ENCODE results near the gene CCT8L2.
"Not testable (repeated sequence)": the region's sequence is repeated elsewhere in the genome, so short reads cannot be mapped to it uniquely, and the experiment has no call there.

CCT8L2 gene

DNA sequence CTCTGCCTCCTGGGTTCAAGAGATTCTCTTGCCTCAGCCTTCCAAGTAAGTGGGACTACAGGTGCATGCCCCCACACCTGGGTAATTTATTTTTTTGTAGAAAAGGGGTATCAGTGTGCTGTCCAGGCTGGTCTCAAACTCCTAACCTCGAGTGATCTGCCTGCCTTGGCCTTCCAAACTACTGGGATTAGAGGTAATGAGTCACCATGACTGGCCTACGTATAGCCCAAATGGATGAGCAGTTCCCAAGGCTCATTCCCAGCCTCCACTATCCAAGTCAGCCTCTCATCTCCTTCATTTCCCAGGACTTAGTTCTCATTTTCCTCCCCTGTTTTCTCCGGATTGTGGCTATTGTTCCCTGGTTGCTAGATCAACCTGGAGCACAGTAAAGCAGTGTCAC, 5.6 kb downstream of the CCT8L2 start:
- TF ChIP-seq, protein P1, sequence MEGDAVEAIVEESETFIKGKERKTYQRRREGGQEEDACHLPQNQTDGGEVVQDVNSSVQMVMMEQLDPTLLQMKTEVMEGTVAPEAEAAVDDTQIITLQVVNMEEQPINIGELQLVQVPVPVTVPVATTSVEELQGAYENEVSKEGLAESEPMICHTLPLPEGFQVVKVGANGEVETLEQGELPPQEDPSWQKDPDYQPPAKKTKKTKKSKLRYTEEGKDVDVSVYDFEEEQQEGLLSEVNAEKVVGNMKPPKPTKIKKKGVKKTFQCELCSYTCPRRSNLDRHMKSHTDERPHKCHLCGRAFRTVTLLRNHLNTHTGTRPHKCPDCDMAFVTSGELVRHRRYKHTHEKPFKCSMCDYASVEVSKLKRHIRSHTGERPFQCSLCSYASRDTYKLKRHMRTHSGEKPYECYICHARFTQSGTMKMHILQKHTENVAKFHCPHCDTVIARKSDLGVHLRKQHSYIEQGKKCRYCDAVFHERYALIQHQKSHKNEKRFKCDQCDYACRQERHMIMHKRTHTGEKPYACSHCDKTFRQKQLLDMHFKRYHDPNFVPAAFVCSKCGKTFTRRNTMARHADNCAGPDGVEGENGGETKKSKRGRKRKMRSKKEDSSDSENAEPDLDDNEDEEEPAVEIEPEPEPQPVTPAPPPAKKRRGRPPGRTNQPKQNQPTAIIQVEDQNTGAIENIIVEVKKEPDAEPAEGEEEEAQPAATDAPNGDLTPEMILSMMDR (IDR thresholded peaks at IDR 0.05; ENCODE audit: low read depth, low read length, missing control alignments): no peak
- DNase-seq (ENCODE audit: low read depth): no peak
- no peak overlapping the region for H3K4me3 ChIP-seq (ENCODE audit: low read depth, low read length)

DNA sequence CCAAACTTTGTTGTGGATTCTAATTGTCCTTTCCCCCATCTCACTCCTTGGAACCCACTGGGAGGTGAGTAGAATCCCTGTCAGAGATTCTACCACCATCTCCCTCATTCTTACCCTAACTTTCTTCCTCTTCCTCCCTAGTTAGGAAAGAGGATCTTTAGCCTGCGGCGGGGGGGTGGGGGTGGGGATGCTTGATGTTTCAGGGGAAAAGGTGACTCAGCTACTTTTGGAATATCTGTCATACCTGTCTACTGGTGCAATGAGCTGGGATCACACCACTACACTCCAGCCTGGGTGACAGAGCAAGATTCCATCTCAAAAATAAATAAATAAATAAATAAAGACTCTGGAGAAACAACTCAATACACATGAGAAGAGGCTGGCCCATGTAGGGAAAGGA, 6.4 kb downstream of the CCT8L2 start:
- no peak overlapping the region for H3K4me3 ChIP-seq (ENCODE audit: low read depth, low read length)
- DNase-seq (ENCODE audit: low read depth): no peak

DNA sequence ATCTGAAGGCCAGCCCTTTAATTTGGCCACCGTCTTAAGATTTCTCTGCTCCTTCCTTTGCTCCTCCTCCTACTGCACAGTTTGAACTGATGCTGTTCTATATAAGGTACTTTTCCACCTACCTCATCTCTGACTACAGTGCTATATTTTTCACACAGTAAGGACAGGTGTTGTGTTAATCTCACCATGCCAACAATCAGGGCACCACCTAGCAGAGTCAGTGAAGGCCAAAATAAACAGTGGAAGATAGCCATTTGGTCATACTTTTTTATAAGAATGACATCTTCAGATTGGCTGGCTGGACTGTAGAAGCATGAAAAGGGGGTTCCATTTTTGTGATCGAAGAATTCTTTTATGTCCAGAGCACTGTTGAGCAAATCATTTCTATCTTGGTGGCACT, 11.7 kb downstream of the CCT8L2 start:
- not testable (repeated sequence) for DNase-seq (ENCODE audit: low read depth)

More for the DNA sequence above, 6.4 kb downstream of the CCT8L2 start:
- TF ChIP-seq, protein P1 (IDR thresholded peaks at IDR 0.05; ENCODE audit: low read depth, low read length, missing control alignments): no peak

DNA sequence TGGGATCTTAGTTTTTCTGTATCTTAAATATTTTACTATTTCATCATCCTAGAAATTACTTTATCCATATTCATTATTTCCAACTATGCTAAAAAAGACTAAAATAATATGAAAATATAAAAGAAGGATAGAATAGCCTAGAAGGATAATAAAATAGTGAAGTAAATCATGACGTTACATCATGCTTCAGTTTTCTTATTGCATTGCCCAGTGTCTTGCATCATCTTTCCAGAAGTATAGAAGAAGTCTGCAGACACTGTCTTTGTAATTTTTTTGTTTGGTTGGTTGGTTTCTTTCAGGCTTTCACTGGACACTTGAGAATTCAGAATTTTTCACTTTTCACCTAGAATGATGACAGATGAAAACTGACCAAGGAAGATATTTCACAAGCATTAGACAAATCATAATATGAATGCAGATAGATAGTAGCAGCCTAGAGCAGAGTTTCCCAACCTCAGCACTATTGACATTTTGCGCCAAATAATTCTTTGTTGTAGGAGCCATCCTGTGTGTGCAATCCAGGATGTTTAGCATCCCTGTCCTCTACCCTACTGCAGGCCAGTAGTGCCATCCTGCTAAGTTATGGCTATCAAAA, 23.3 kb downstream of the CCT8L2 start:
- DNase-seq (ENCODE audit: low read depth); H3K4me3 ChIP-seq (ENCODE audit: low read depth, low read length): not testable (repeated sequence)

More for the DNA sequence above, 11.7 kb downstream of the CCT8L2 start:
- H3K4me3 ChIP-seq (ENCODE audit: low read depth, low read length): not testable (repeated sequence)

DNA sequence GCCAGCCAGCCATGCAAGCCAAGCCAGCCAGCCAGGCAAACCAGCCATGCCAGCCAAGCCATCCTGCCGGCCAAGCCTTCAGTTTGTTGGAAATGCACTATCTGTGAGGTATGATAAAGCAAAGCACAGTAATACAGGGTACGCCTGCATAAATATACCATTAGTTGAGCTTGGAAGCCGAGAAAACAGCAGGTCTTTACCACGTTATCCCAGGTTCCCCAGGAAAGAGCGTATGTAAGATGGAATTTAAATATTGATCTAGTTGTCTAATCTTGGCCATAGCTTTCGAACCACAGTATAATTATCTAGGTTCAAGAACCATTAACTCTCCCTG, 24.2 kb downstream of the CCT8L2 start:
- TF ChIP-seq, protein P1 (IDR thresholded peaks at IDR 0.05; ENCODE audit: low read depth, low read length, missing control alignments): no peak
- no peak for DNase-seq (ENCODE audit: low read depth)
- no peak overlapping the region for H3K4me3 ChIP-seq (ENCODE audit: low read depth, low read length)

DNA sequence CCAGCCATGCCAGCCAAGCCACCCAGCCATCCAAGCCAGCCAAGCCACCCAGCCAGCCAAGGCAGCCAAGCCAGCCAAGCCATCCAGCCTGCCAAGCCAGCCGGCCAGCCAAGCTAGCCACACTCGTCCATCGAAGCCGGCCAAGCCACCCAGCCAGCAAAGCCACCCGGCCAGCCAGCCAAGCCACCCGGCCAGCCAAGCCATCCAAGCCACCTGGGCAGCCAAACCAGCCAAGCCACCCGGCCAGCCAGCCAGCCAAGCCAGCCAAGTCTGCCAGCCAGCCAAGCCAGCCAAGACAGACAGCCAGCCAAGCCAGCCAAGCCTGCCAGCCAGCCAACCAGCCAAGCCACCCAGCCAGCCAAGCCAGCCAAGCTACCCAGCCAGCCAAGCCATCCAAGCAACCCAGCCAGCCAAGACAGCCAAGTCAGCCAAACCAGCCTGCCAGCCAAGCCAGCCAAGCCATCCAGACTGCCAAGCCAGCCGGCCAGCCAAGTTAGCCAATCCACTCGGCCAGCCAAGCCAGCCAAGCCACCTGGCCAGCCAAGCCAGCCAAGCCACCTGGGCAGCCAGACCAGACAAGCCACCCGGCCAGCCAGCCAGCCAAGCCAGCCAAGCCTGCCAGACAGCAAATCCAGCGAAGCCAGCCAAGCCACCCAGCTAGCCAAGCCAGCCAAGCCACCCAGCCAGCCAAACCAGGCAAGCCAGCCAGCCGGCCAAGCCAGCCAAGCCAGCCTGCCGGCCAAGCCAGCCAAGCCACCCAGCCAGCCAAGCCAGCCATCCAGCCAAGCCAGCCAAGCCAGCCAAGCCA, 24.8 kb downstream of the CCT8L2 start:
- not testable (repeated sequence) for H3K4me3 ChIP-seq (ENCODE audit: low read depth, low read length); DNase-seq (ENCODE audit: low read depth)

DNA sequence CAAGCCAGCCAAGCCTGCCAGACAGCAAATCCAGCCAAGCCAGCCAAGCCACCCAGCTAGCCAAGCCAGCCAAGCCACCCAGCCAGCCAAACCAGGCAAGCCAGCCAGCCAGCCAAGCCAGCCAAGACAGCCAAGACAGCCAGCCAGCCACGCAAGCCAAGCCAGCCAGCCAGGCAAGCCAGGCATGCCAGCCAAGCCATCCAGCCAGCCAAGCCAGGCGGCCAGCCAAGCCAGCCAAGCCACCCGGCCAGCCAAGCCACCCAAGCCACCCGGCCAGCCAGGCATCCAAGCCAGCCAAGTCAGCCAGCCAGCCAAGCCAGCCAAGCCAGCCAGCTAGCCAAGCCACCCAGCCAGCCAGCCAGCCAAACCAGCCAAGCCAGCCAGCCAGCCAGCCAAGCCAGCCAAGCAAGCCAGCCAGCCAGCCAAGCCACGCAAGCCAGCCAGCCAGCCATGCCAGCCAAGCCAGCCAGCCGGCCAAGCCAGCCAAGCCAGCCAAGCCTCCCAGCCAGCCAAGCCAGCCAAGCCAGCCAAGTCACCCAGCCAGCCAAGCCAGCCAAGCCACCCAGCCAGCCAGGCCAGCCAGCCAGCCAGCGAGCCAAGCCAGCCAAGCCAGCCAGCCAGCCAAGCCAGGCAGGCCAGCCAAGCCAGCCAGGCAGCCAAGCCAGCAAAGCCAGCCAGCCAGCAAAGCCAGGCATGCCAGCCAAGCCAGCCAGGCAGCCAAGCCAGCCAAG, 26.0 kb downstream of the CCT8L2 start:
- not testable (repeated sequence) for H3K4me3 ChIP-seq (ENCODE audit: low read depth, low read length); DNase-seq (ENCODE audit: low read depth)

DNA sequence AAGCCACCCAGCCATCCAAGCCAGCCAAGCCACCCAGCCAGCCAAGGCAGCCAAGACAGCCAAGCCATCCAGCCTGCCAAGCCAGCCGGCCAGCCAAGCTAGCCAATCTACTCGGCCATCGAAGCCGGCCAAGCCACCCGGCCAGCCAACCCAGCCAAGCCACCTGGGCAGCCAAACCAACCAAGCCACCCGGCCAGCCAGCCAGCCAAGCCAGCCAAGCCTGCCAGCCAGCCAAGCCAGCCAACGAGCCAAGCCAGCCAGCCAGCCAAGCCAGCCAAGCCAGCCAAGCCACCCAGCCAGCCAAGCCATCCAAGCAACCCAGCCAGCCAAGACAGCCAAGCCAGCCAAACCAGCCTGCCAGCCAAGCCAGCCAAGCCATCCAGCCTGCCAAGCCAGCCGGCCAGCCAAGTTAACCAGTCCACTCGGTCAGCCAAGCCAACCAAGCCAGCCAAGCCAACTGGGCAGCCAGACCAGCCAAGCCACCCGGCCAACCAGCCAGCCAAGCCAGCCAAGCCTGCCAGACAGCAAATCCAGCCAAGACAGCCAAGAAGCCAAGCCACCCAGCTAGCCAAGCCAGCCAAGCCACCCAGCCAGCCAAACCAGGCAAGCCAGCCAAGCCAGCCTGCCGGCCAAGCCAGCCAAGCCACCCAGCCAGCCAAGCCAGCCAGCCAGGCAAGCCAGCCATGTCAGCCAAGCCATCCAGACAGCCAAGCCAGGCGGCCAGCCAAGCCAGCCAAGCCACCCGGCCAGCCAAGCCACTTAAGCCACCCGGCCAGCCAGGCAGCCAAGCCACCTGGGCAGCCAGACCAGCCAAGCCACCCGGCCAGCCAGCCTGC, 26.8 kb downstream of the CCT8L2 start:
- not testable (repeated sequence) for H3K4me3 ChIP-seq (ENCODE audit: low read depth, low read length); DNase-seq (ENCODE audit: low read depth)

DNA sequence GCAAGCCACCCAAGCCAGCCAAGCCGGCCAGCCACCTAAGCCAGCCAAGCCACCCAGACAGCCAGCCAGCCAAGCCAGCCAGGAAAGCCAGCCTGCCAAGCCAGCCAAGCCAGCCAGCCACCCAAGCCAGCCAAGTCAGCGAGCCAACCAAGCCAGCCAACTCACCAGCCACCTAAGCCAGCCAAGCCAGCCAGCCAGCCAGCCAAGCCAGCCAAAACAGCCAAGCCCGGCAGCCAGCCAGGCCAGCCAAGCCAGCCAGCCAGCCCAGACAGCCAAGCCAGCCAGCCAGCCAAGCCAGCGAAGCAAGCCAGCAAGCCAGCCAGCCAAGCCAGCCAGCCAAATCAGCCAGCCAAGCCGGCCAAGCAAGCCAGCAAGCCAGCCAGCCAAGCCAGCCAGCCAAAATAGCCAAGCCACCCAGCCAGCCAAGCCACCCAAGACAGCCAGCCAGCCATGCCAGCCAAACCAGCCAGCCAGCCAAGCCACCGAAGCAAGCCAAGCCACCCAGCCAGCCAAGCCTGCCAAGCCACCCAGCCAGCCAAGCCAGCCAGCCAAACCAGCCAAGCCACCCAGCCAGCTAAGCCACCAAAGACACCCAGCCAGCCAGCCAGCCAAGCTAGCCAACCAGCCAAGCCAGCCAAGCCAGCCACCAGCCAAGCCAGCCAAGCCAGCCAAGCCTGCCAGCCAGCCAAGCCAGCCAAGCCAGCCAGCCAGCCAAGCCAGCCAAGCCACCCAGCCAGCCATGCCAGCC, 27.6 kb downstream of the CCT8L2 start:
- not testable (repeated sequence) for H3K4me3 ChIP-seq (ENCODE audit: low read depth, low read length); DNase-seq (ENCODE audit: low read depth)
